Stimulated activated CD4-positive, alpha-beta T cell treated with anti-CD3 and anti-CD28 coated beads, Interleukin-1b, Interleukin-23, amount 100 ng/mL, for 1 hour (primary cell): Measurements from ENCODE around the gene CHN2.
"Not testable (repeated sequence)": the region's sequence is repeated elsewhere in the genome, so short reads cannot be mapped to it uniquely, and the experiment has no call there.

ENCODE experiments used
- DNase-seq, 2 donors: peaks; one replicate each; pipeline ENCODE4 v3.0.0-alpha.2; 2020; ENCODE audit warnings: low read depth in 2 of 2

Gene CHN2

DNA sequence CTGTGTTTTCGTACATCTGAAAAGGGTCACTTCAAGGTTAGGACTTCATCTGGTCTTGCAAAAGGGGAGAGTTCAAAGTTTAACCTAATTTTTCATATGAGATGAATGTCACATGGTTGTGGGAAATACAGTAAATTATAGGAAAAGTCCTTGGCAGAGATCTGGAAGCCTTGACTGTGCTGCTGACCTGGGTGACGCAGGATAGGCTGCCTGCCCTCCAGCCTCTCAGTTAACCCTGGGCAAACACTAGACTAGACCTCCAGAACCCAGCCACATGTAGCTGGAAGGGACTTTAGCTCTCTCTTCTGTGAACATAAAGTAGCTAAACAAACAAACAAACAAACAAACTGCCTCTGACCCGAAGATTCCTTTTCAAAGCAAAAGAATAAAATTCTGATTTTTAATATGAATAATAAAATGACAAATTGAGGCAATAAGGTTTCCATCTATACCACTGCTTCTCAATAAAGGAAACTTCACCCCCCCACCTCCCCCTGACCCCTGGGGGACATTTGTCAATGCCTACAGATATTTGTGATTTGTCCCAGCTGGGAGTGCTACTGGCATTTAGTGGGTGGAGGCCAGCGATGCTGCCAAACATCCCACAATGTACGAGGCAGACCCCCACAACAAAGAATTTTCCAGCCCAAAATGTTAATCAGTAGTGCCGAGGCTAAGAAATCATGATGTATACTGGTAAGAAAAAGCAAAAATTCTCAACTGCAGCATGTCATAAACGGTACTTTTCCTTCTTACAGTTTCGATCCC is 293.8 kb downstream of the CHN2 start:
- no peak for DNase-seq

DNA sequence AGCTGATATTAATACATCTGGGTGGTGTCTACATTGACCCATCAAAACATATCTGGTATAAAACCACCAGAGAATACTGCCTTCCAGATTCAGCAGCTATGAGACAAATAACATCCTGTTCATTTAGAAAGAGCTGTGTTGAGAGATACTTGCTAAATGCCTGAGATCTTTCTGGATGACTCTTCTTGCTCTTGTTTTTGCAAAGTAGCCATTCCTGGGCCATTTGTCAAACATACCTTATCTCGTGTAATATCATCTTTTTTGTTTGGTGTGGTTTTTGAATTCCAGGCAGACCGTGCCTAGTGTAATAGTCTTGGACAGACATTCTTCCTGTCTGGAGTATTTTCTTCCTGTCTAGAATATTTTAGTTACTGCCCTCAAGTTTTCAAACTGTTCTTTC is 294.4 kb downstream of the CHN2 start:
- no peak for DNase-seq

DNA sequence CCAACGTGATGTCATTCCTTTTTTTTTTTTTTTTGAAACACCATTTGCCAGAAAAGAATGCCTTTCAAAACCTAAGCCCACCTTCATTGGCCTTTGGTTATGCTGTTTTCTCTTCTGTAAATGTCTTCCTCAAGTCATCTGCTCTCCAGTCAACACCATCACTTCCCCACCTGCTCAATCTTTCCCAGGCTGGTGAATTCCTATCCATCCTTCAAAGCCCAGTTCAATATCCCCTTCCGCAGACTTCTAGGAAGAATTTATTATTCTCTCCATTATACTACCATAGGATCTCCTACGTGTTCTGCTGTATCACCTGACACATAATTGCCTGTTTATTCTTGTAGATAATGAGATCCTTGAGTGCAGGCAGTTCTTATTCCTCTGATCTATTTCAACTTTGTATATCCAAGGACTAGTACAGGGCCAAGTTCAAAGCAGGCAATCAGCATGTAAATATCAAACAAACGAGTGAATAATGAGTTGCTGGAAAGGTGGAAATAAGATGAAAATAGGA is 295.6 kb downstream of the CHN2 start:
- DNase-seq, result no peak

DNA sequence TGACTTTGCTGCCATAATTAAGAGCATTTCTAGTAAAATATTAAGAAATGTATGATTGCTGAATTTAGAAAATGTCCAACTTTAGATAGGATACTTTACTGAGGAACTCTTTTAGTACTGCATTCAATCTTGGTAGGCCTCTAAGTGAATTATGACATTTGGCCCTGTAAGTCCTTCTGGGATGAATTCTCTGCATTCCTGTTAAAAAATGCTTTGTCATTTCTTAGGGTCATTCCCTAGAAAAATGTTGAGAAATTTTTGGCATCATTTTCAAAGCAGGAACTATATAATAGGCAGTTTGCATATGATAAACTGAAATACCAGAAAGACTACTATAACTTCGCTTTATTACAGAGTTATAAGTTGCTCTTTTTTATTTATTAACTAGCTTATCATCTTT is 299.8 kb downstream of the CHN2 start:
- no peak for DNase-seq

DNA sequence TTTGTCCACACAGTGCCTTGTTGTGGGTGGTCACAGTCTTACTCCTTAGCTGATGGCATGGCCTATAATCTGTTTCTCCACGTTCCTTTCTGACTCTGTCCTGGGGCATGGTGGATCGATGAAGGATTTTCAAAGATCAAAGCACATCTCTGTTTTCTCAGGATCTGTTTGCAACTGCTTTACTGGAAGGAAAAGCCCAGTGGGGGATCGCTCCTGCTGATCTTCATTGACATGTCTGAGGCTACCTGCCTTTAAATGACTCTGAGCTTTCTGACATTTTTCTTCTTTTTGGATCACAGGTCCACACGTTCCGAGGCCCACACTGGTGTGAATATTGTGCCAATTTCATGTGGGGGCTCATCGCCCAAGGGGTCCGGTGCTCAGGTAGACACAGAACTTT is 301.1 kb downstream of the CHN2 start:
- DNase-seq, result no peak

DNA sequence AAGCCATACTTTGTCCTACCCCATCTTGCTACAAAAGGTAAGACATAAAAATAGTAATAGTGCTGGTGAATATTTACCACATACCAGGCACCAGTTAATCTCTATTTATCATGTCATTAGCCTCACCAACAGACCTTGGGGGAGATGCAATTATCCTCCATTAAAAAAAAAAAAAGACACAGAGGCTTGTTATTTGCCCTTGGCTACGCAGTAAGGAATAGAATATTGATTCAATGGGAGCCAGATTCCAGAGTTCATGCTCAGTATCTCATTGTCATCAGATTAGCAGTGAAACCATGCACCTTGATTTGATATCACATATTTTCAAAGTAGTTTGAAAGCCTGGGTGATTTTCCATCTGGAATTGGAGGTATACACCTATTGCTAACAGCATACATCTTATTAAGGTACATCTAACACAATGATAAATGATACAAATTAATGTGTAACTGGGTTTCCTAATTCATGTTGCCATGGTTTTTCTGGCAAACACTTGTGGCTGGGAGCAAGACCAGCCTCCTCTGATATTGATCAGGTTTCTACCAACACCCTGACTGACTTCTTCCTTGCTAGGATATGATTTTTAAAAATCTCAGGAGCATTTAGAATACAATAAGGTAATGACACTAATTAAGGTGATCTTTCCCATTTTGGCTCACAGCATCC is 301.9 kb downstream of the CHN2 start:
- DNase-seq, result no peak

DNA sequence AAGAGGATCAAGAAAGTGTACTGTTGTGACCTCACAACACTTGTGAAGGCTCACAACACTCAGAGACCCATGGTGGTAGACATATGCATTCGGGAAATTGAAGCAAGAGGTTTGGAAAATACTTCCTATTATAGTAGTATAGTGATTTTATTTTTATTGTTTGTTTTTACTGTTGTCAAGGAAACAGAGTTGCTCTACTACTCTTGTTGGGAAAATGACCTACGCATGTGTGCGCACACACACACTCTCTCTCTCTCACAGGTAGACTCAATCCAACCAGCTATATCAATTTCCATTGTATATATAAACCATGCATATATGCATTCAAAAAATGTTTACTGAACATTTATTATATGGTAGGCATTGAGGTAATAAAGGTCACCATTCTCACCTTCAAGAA is 305.4 kb downstream of the CHN2 start:
- no peak for DNase-seq

DNA sequence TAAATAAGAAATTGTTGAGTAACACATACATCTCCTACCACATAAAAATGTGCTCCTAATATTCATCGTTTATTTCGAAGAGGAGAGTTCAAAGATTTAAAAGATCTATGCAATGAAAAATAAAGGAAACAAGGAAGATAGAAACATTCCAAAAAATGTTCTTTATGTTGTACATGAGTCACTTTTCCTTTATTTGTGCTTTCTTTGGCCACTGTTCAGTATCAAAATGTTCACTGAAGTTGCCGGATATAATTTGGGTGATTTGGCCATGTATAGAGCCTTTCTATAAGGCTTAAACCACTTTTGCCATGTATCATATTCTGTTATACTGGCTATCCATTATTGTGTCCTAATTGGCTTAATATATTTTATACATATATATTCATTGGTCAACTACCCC is 306.1 kb downstream of the CHN2 start:
- no peak for DNase-seq

DNA sequence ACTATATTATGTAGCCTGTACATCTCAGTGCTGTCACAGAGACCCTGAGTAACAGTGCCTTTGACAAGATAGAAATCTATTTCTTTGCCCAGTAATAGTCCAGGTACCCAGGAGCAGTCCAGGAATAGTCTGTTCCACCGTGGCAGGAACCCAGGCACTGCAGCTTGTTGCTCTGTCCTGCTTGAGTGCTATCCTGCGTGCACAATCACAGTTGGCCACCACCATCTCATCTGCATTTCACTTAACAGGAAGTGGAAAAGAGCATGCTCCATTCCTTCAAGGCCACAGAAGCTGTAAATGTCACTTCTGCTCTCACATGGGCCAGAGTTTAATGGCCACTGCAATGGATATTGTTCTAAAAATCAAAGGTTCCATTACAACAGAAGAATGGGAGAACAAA is 307.6 kb downstream of the CHN2 start:
- DNase-seq, result no peak

DNA sequence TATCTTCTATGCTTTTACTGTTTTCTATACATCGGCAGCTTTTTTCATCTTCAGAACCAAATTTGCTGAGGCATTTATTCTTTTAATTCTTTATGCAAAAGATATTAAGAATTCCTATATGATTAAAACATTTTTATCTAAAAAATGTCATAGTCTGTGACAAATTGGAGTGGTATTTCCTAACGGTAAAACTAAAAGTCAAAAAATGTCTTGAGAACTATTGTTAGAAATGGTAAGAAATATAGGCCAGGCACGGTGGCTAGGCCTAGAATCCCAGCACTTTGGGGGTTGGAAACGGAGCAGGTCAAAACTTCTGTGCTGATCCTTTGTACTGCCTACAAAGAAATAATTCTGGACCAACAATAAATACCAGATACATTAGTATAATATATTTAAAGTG is 311.4 kb downstream of the CHN2 start:
- no peak for DNase-seq

DNA sequence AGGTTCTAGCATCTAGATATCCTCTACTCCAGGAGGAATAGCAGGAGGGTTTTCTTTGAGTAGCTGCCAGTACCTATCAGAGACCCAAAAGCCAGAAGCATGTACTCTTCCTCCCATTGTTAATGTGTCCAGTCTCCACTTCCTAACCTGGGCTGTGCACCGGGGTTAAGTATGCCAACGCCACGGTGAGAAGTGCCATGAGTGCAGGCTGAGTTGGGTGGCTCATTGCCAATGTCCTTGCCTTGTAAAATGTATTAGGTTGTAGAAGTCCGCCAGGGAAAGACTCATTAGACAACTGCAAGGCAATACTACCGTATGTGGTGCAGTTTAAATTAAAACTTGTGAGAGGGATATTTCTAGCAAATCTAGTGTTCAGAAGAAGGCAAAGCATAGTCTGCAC is 314.0 kb downstream of the CHN2 start:
- DNase-seq, result no peak

DNA sequence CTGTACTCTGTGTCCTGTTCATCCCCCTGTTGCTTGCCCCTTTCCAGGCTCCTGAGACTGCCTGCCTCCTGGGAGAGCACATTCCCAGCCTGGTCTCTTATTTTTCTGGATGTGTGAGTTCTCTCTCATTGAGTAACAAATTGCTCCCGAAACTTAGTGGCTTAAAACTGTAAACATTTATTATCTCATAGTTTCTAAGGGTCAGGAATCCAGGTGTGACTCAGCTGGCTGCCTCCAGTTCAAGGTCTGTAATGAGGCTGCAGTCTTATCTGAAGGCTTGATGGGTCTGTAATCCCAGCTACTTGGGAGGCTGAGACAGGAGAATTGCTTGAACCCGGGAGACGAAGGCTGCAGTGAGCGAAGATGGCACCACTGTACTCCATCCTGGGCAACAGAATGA is 315.5 kb downstream of the CHN2 start:
- DNase-seq, result no peak

DNA sequence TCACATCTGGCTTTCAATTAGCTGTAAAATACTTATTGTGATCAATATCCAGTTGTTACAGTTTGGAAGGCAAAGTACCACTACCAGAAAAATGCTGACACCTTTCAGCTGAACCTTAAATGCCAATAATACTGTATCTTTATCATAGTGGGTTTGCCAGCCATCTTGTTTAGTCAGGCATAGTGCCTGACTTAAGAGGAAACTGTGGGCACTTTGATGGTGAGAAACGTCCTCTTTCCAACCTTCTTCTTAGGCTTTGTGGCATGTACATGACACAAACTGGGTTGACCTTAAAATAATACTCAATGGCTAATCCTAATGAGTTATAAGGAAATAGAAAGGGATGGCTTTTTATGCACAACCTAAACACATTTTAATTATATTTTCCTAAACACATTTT is 316.8 kb downstream of the CHN2 start:
- DNase-seq, result no peak

DNA sequence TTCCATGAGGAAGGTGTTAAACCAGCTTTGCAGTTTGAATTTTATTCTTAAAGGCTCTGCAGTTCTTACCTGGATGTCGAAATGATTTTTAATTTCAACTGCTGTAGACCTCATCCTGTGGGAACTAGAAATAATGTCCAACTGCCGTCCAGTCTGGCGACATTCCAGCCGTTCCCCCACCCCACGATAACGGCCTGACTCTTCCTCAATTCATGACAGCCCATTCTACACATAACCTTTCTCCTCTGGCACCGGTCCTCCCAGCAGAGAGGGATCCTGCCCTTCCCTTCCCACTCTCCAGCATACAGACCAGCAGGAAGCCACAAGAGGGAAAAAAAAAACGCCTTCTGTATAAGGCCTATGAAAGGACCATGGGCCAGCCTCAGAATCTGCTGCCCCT is 317.3 kb downstream of the CHN2 start:
- DNase-seq, result no peak

DNA sequence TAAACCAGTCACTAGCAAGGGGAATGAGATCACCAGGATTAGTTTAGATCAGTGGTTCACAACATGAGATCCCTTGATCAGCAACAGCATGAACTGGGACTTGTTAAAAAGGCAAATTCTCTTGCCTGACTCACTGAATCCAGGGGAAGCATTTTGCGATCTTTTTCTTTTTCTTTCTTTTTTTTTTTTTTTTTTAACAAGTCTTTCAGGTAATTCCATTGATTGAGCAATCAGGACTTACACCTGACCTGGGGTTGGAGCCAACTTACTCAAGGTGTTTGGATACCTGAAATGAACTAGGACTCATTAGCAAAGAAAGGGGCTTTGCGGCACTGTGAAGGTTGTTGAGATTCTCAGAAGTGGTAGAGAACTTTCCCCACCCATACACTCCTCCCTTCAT is 321.9 kb downstream of the CHN2 start:
- no peak for DNase-seq

DNA sequence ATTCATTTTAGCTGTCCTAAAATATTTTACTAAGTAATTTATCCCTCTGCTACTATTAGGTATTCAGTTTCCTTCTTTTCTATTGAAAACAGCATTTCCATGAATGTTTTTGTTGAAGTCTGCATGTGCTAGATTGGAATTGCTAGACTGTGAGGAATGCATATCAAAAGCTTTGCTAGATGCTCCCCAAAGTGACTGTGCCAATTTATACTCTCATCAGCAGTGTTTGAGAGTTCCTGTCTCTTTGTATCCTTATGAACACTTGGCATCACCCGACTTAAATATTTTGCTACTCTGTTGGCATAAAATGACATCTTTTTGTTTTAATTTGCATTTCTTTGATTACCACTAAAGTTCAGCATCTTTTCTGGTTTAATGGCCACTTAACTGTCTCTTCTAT is 324.0 kb downstream of the CHN2 start:
- DNase-seq, result no peak

DNA sequence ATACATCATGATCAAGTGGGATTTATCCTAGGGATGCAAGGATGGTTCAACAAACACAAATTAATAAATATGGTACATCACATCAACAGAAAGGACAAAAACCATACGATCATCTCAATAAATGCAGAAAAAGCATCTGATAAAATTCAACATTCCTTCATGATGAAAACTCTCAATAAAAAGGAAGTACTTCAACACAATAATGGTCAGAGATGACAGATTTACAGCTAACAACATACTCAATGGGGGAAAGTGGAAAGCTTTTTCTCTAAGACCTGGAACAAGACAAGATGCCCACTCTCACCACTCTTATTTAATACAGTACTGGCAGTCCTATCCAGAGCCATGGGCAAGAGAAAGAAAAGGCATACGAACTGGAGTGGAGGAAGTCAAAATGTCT is 329.2 kb downstream of the CHN2 start:
- no peak for DNase-seq

DNA sequence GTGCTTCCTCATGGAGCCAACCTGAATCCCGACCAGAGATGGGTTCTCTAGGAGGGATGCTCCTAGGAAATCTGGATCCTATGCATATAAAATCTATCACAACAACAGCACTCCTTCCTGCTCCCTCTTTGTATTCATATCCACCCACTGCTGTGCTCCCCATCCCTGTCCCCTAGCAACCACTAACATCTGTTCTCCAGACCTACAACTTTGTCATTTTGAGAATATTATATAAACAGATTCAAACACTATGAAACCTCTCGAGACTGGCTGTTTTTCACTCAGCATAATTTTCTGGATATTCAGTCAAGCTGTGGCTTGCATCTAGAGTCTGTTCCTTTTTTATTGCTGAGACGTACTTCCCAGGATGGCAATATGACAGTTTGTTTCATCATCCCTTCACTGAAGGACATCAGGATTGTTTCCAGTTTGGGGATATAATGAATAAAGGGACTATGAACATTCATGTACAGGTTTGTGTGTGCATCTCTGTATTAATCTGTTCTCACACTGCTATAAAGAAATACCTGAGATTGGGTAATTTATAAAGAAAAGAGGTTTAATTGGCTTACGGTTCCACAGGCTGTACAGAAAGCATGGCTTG is 333.0 kb downstream of the CHN2 start:
- DNase-seq, result no peak

DNA sequence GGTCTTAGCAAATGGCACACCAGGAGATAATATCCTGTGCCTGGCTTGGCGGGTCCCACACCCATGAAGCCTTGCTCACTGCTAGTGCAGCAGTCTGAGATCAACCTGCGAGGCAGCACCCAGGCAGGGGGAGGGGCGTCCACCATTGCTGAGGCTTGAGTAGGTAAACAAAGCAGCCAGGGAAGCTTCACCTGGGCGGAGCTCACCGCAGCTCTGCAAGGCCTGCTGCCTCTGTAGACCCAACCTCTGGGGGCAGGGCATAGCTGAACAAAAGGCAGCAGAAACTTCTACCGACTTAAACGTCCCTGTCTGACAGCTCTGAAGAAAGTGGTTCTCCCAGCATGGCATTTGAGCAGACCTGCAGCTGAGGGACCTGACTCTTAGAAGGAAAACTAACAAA is 334.0 kb downstream of the CHN2 start:
- DNase-seq, result not testable (repeated sequence)
